Transverse colon (tissue), 4 donors: ENCODE data around the gene NRCAM. TPM values are rescaled to one million over a fixed set of nuclear protein-coding genes. Genes with fewer than 3 reads are reported as not detected.

ENCODE experiments used
- DNase-seq: peaks from one replicate; pipeline ENCODE4 v3.0.0-alpha.2; 2019
- H3K27ac ChIP-seq, 4 donors: fragments of 200-600 bp; sonication (generic); 2 replicates each; pipeline ENCODE4 v1.5.1; 2016 to 2018; ENCODE audit warnings: inconsistent platforms in 4 of 4
- H3K27me3 ChIP-seq: fragments of 200-600 bp; sonication (generic); 2 replicates; pipeline ENCODE4 v1.5.1; 2017; ENCODE audit warnings: inconsistent platforms
- H3K36me3 ChIP-seq, 4 donors: fragments of 200-600 bp; sonication (generic); 2 replicates each; pipeline ENCODE4 v1.5.1; 2017 to 2019; ENCODE audit warnings: inconsistent platforms in 4 of 4
- H3K4me1 ChIP-seq, 4 donors: fragments of 200-600 bp; sonication (generic); 2 replicates each; pipeline ENCODE4 v1.5.1; 2017 to 2020; ENCODE audit warnings: inconsistent platforms in 4 of 4
- H3K4me3 ChIP-seq, 4 donors: fragments of 200-600 bp; sonication (generic); 1 replicate in 1 of 4; 2 replicates in 3 of 4; pipeline versions ENCODE4 v1.5.1 to v1.6.1; 2017 to 2019; ENCODE audit warnings: inconsistent platforms in 4 of 4
- H3K9me3 ChIP-seq, 2 donors: fragments of 200-600 bp; sonication (generic); 2 replicates each; pipeline ENCODE4 v1.5.1; 2017 to 2019; ENCODE audit warnings: inconsistent platforms in 2 of 2
- CTCF ChIP-seq, 5 experiments: fragments of 200-600 bp in 3 of 5; fragments of 450-650 bp in 2 of 5; sonication (generic) in 3 of 5; IDR thresholded peaks; 1 replicate in 2 of 5; 2 replicates in 3 of 5; pipeline ENCODE4 v1.5.1; 2016 to 2017; ENCODE audit warnings: antibody characterized with exemption in 5 of 5, inconsistent platforms in 3 of 5, mild to moderate bottlenecking in 2 of 5, moderate library complexity in 1 of 5
- EP300 ChIP-seq: sonication (generic); formaldehyde crosslinking; IDR thresholded peaks from one replicate; pipeline ENCODE4 v1.6.1; 2017; ENCODE audit warnings: antibody characterized with exemption, low read depth
- POLR2A ChIP-seq: fragments of 450-650 bp; IDR thresholded peaks from one replicate; pipeline ENCODE4 v1.6.1; 2016; ENCODE audit warnings: antibody characterized with exemption, mild to moderate bottlenecking, moderate library complexity
- POLR2AphosphoS5 ChIP-seq, 3 donors: sonication (generic); formaldehyde crosslinking; IDR thresholded peaks; one replicate each; pipeline ENCODE4 v1.6.1; 2016; ENCODE audit warnings: antibody characterized with exemption in 3 of 3
- WGBS, 2 donors: methylation state at CpG; one replicate each; pipeline ENCODE4 v1.1.5; 2018; ENCODE audit warnings: low coverage in 1 of 2; 5-methylcytosine and 5-hydroxymethylcytosine counted together
- in situ Hi-C, 4 donors: fragments of 200-750 bp; cut with MboI; loops; one replicate each; pipeline versions ENCODE4 v1.15.0 to v1.15.1; 2017; ENCODE audit warnings: low sequenced_read_pairs in 3 of 4, low pct_ligation_motif_present in 1 of 4, low pct_unique_long_range_greater_than_20kb in 1 of 4
- intact Hi-C: fragments of 100-400 bp; cut with DNase I; formaldehyde crosslinking; loops from one replicate; pipeline ENCODE4 v1.15.1; 2023; ENCODE audit warnings: low total_unique reads
- total RNA-seq, 4 donors: library from RNA; depleted of rRNA; stranded (reverse); fragments of >200 nt; gene quantifications; one replicate each; pipeline ENCODE4 v1.1.0, GENCODE V29; 2016

Gene NRCAM
- total RNA-seq, 4 donors from 2014 or later = 0.60 to 2.5 (median 1.8) TPM

- H3K27ac ChIP-seq = no peak overlapping the region
Measured at GRCh38 chr7:108407676-108408075, 48.6 kb downstream of the NRCAM start.

GRCh38 chr7:108406222-108406890 lies 49.9 kb downstream of the NRCAM start:
- H3K27me3 ChIP-seq = no peaks in the 10 kb centered on the region
- TF ChIP-seq POLR2A = no peak
- TF ChIP-seq CTCF (IDR thresholded peaks at IDR 0.05) = no peak
- no peak overlapping the region for H3K4me3 ChIP-seq
- no peak overlapping the region for H3K27ac ChIP-seq
- in situ Hi-C loops = no loop called here
- no peaks in the 10 kb centered on the region for H3K36me3 ChIP-seq
- H3K4me1 ChIP-seq = no peaks in the 10 kb centered on the region
- no peak for DNase-seq
- WGBS, 2 donors = 90 to 100% methylated on average over 1 of the region's 1 CpG
- intact Hi-C loops = no loop called here
- no peaks in the 10 kb centered on the region for H3K9me3 ChIP-seq

More at GRCh38 chr7:108407676-108408075, 48.6 kb downstream of the NRCAM start:
- Histone ChIP-seq H3K9me3 (no peaks in the 10 kb centered on the region), H3K27me3 (no peaks in the 10 kb centered on the region), H3K4me1 (no peaks in the 10 kb centered on the region), H3K4me3 (no peak overlapping the region), H3K36me3 (no peaks in the 10 kb centered on the region)
- intact Hi-C loops (no loop called here), in situ Hi-C loops (no loop called here)
- TF ChIP-seq POLR2AphosphoS5 (IDR thresholded peaks at IDR 0.05) = no peak
- WGBS, 2 donors = 81 to 88% methylated on average over 1 to 2 of the region's 2 CpGs
- no peak for DNase-seq

GRCh38 chr7:108404509-108405420 lies 51.5 kb downstream of the NRCAM start:
- H3K4me3 ChIP-seq = no peak overlapping the region
- H3K36me3 ChIP-seq = no peaks in the 10 kb centered on the region
- no peaks in the 10 kb centered on the region for H3K27me3 ChIP-seq
- 86 to 89% methylated on average over 8 to 11 of the region's 11 CpGs for WGBS, 2 donors
- no peaks in the 10 kb centered on the region for H3K4me1 ChIP-seq
- TF ChIP-seq POLR2A (no peak), EP300 (no peak), POLR2AphosphoS5 (IDR thresholded peaks at IDR 0.05) (no peak), CTCF (IDR thresholded peaks at IDR 0.05) (no peak)
- DNase-seq = no peak
- in situ Hi-C loops (no loop called here), intact Hi-C loops (no loop called here)
- no peaks in the 10 kb centered on the region for H3K9me3 ChIP-seq
- no peak overlapping the region for H3K27ac ChIP-seq

- Histone ChIP-seq H3K36me3 (no peaks in the 10 kb centered on the region), H3K4me1 (no peaks in the 10 kb centered on the region), H3K4me3 (no peak overlapping the region), H3K27ac (no peak overlapping the region), H3K9me3 (no peaks in the 10 kb centered on the region), H3K27me3 (no peaks in the 10 kb centered on the region)
- 82 to 92% methylated on average over 5 to 9 of the region's 9 CpGs for WGBS, 2 donors
- no peak for DNase-seq
- no peak for TF ChIP-seq POLR2A
- TF ChIP-seq POLR2AphosphoS5 (IDR thresholded peaks at IDR 0.05) = no peak
- no peak for TF ChIP-seq CTCF (IDR thresholded peaks at IDR 0.05)
- no peak for TF ChIP-seq EP300
- intact Hi-C loops (no loop called here), in situ Hi-C loops (no loop called here)
Measured at GRCh38 chr7:108403597-108404217, 52.5 kb downstream of the NRCAM start.
